ENCODE data around the gene MTA1. TPM values are rescaled to one million over a fixed set of nuclear protein-coding genes. Genes with fewer than 3 reads are reported as not detected.

The MTA1 gene
- total RNA-seq, 1 donor from 2014 or later = 119 TPM

- ChIA-PET CTCF (no interaction called here), POLR2A (no interaction called here)
- Mint-ChIP-seq H3K4me1 (no peaks in the 10 kb centered on the region), H3K27ac (no peak overlapping the region), H3K36me3 (ENCODE audit: low read depth) (peaks cover 34% of the 10 kb centered on the region), H3K4me3 (no peak overlapping the region), H3K27me3 (no peaks in the 10 kb centered on the region), H3K9me3 (no peaks in the 10 kb centered on the region)
- no peak for DNase-seq
- TF ChIP-seq CTCF (IDR thresholded peaks at IDR 0.05) = no peak
- intact Hi-C loops (cut with micrococcal nuclease) = no loop called here
- no peak for ATAC-seq (ENCODE audit: low read depth)
Measured at GRCh38 chr14:105460116-105460515, 40.5 kb downstream of the MTA1 start.

GRCh38 chr14:105460616-105461015, 41.0 kb downstream of the MTA1 start:
- no peak overlapping the region for H3K27ac Mint-ChIP-seq
- no peak for TF ChIP-seq CTCF (IDR thresholded peaks at IDR 0.05)
- H3K9me3 Mint-ChIP-seq = no peaks in the 10 kb centered on the region
- H3K4me1 Mint-ChIP-seq = no peaks in the 10 kb centered on the region
- intact Hi-C loops (cut with micrococcal nuclease) = no loop called here
- H3K36me3 Mint-ChIP-seq (ENCODE audit: low read depth) = peaks cover 33% of the 10 kb centered on the region
- H3K4me3 Mint-ChIP-seq = no peak overlapping the region
- no peaks in the 10 kb centered on the region for H3K27me3 Mint-ChIP-seq
- ChIA-PET POLR2A (no interaction called here), CTCF (no interaction called here)
- DNase-seq = no peak
- no peak for ATAC-seq (ENCODE audit: low read depth)

GRCh38 chr14:105461903-105462302, 42.3 kb downstream of the MTA1 start:
- TF ChIP-seq CTCF (IDR thresholded peaks at IDR 0.05) = no peak
- H3K9me3 Mint-ChIP-seq = no peaks in the 10 kb centered on the region
- CTCF ChIA-PET = no interaction called here
- no peak for DNase-seq
- H3K27me3 Mint-ChIP-seq = no peaks in the 10 kb centered on the region
- H3K27ac Mint-ChIP-seq = no peak overlapping the region
- intact Hi-C loops (cut with micrococcal nuclease) = no loop called here
- POLR2A ChIA-PET = no interaction called here
- H3K4me3 Mint-ChIP-seq = no peak overlapping the region
- ATAC-seq (ENCODE audit: low read depth) = no peak
- no peaks in the 10 kb centered on the region for H3K4me1 Mint-ChIP-seq
- peaks cover 28% of the 10 kb centered on the region for H3K36me3 Mint-ChIP-seq (ENCODE audit: low read depth)

- no peak for ATAC-seq (ENCODE audit: low read depth)
- DNase-seq = no peak
- no peak for TF ChIP-seq CTCF (IDR thresholded peaks at IDR 0.05)
- H3K36me3 Mint-ChIP-seq (ENCODE audit: low read depth) = peaks cover 34% of the 10 kb centered on the region
- H3K4me3 Mint-ChIP-seq = no peak overlapping the region
- no peaks in the 10 kb centered on the region for H3K4me1 Mint-ChIP-seq
- ChIA-PET POLR2A (no interaction called here), CTCF (no interaction called here)
- no peak overlapping the region for H3K27ac Mint-ChIP-seq
- H3K9me3 Mint-ChIP-seq = no peaks in the 10 kb centered on the region
- intact Hi-C loops (cut with micrococcal nuclease) = no loop called here
- no peaks in the 10 kb centered on the region for H3K27me3 Mint-ChIP-seq
Measured at GRCh38 chr14:105464501-105464900, 44.9 kb downstream of the MTA1 start.

- Mint-ChIP-seq H3K4me1 (no peaks in the 10 kb centered on the region), H3K4me3 (no peak overlapping the region), H3K27ac (no peak overlapping the region), H3K27me3 (no peaks in the 10 kb centered on the region), H3K36me3 (ENCODE audit: low read depth) (peaks cover 38% of the 10 kb centered on the region), H3K9me3 (no peaks in the 10 kb centered on the region)
- intact Hi-C loops (cut with micrococcal nuclease) = no loop called here
- POLR2A ChIA-PET = no interaction called here
- no peak for TF ChIP-seq CTCF (IDR thresholded peaks at IDR 0.05)
- no peak for ATAC-seq (ENCODE audit: low read depth)
- DNase-seq = no peak
- CTCF ChIA-PET = no interaction called here
Measured at GRCh38 chr14:105465209-105466031, 45.8 kb downstream of the MTA1 start.
